Measurements from ENCODE around the gene CEACAM5. TPM values are rescaled to one million over a fixed set of nuclear protein-coding genes. Genes with fewer than 3 reads are reported as not detected.

The CEACAM5 gene
- total RNA-seq, 2 donors from 2014 or later: 0.32 to 3.4 TPM

DNA sequence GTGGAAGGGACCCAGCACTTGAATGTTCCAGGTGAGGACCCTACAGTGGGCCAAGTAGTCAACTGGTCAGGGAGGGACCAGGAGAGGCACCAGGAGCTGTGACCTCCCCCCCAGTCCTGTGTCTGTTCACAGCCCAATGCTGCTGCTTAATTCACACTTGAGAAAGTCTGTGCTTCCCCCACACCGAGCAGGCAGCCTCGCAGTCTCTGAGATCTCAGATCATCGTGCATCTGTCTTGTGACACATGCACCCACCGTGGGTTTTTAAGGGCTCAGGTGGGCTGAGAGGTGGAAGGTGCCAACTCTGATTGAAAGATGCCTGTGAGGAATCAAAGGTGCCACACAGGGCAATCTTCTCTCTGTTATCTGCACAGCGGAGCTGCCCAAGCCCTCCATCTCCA is 6.2 kb downstream of the CEACAM5 start:
- Histone ChIP-seq H3K27me3 (replicated peaks; ENCODE audit: insufficient read depth) (no peaks in the 10 kb centered on the region), H3K9me3 (no peaks in the 10 kb centered on the region), H3K36me3 (no peaks in the 10 kb centered on the region), H3K4me3 (no peak overlapping the region), H3K4me1 (replicated peaks) (no peaks in the 10 kb centered on the region), H3K27ac (no peak overlapping the region)
- 86% methylated on average over 5 of the region's 5 CpGs for WGBS
- DNase-seq (ENCODE audit: low spot score): no peak
- intact Hi-C loops (cut with DNase I): no loop called here
- no peak for TF ChIP-seq POLR2AphosphoS5 (IDR thresholded peaks at IDR 0.05)
- TF ChIP-seq POLR2A (IDR thresholded peaks at IDR 0.05): no peak
- TF ChIP-seq, protein P1, sequence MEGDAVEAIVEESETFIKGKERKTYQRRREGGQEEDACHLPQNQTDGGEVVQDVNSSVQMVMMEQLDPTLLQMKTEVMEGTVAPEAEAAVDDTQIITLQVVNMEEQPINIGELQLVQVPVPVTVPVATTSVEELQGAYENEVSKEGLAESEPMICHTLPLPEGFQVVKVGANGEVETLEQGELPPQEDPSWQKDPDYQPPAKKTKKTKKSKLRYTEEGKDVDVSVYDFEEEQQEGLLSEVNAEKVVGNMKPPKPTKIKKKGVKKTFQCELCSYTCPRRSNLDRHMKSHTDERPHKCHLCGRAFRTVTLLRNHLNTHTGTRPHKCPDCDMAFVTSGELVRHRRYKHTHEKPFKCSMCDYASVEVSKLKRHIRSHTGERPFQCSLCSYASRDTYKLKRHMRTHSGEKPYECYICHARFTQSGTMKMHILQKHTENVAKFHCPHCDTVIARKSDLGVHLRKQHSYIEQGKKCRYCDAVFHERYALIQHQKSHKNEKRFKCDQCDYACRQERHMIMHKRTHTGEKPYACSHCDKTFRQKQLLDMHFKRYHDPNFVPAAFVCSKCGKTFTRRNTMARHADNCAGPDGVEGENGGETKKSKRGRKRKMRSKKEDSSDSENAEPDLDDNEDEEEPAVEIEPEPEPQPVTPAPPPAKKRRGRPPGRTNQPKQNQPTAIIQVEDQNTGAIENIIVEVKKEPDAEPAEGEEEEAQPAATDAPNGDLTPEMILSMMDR (IDR thresholded peaks at IDR 0.05): no peak

DNA sequence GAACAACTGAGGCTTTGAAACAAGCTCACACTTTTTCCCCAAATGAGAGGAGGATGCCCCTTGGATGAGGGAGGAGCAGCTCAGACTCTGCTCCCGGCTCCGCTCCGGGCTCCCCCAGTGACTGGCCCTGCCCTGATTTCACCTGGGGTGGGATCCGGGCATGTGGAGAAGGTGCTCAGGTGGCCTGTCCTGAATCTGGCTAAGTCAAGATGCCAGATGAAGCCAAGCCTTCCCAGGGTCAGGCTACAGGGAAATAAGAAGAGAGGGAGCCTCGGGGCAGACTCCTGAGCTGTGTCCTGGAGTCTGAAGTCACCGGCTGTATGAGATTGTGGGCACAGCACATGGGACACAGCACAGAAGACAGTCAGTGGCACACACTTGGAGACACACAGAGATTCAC is 10.3 kb downstream of the CEACAM5 start:
- no peaks in the 10 kb centered on the region for H3K27me3 ChIP-seq (replicated peaks; ENCODE audit: insufficient read depth)
- 79% methylated on average over 6 of the region's 6 CpGs for WGBS

DNA sequence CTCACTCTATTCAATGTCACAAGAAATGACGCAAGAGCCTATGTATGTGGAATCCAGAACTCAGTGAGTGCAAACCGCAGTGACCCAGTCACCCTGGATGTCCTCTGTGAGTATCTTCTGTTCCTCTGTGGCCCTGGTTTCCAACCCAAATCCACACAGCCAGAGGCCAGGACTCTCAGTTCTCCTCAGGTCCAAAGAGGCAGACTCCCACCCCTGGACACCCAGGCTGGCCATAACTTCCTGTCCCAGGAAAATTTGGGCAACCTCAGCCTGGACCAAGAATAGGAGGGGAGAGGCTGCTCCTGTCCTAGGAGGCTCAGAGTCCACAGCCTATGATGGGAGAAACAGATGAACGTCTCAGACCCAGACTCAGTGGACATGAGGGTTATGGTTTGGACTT is 11.7 kb downstream of the CEACAM5 start:
- Histone ChIP-seq H3K9me3 (no peaks in the 10 kb centered on the region), H3K4me1 (replicated peaks) (no peaks in the 10 kb centered on the region), H3K36me3 (no peaks in the 10 kb centered on the region), H3K27ac (no peak overlapping the region), H3K27me3 (replicated peaks; ENCODE audit: insufficient read depth) (no peaks in the 10 kb centered on the region), H3K4me3 (no peak overlapping the region)
- DNase-seq (ENCODE audit: low spot score): no peak
- WGBS: 85% methylated on average over 3 of the region's 3 CpGs
- intact Hi-C loops (cut with DNase I): no loop called here
- TF ChIP-seq POLR2AphosphoS5 (IDR thresholded peaks at IDR 0.05) (no peak), POLR2A (IDR thresholded peaks at IDR 0.05) (no peak)
- TF ChIP-seq, protein P1 (IDR thresholded peaks at IDR 0.05): no peak

More for the DNA sequence above, 10.3 kb downstream of the CEACAM5 start:
- Histone ChIP-seq H3K4me1 (replicated peaks) (no peaks in the 10 kb centered on the region), H3K4me3 (no peak overlapping the region), H3K36me3 (no peaks in the 10 kb centered on the region), H3K27ac (no peak overlapping the region), H3K9me3 (no peaks in the 10 kb centered on the region)
- TF ChIP-seq POLR2A (IDR thresholded peaks at IDR 0.05): no peak
- no peak for TF ChIP-seq POLR2AphosphoS5 (IDR thresholded peaks at IDR 0.05)
- TF ChIP-seq, protein P1 (IDR thresholded peaks at IDR 0.05): no peak
- no peak for DNase-seq (ENCODE audit: low spot score)
- intact Hi-C loops (cut with DNase I): no loop called here

DNA sequence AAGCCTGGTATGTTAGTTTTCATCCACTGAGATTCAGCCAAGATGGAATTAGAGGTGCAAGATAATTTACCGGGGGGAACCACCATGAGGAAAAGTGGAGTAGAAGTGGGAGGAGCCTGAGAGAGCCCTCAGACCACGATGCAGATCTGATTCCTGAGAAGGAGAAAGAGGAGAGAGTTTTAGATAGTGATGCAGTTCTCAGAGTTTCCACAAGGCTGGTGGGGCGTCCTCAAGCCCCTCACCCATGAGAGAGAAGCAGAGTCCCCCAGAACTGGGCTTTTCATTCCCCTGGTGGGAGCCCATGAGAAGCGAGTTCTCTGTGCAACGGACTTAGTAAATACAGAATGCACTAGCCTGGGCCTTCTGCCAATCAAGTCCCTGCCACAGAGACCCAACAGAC is 18.1 kb downstream of the CEACAM5 start:
- Histone ChIP-seq H3K36me3 (no peaks in the 10 kb centered on the region), H3K4me3 (no peak overlapping the region), H3K4me1 (replicated peaks) (no peaks in the 10 kb centered on the region), H3K9me3 (no peaks in the 10 kb centered on the region), H3K27me3 (replicated peaks; ENCODE audit: insufficient read depth) (peaks cover 3% of the 10 kb centered on the region), H3K27ac (no peak overlapping the region)
- DNase-seq (ENCODE audit: low spot score): no peak
- intact Hi-C loops (cut with DNase I): no loop called here
- WGBS: 25% methylated on average over 5 of the region's 5 CpGs
- no peak for TF ChIP-seq POLR2A (IDR thresholded peaks at IDR 0.05)
- no peak for TF ChIP-seq POLR2AphosphoS5 (IDR thresholded peaks at IDR 0.05)
- TF ChIP-seq, protein P1 (IDR thresholded peaks at IDR 0.05): no peak

DNA sequence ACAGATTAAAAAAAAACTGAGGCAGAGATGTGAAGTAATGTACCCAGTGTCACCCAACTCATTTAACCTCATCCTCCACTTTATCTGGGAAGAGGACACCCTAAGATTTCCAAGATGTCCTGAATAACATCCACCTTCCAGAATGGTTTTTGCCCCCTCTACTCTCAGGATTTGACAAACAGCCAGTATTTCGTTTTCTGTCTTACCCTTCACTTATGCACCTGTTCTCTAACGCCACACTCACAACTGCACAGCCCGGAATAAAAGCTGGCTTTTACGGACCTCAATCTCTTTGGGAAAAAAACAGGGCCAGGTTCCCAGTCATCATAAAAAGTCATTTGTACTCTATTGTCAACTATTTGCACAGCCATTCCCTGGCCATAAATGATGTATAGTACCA is 25.7 kb downstream of the CEACAM5 start:
- intact Hi-C loops (cut with DNase I): no loop called here
- H3K9me3 ChIP-seq: no peaks in the 10 kb centered on the region
- H3K36me3 ChIP-seq: no peaks in the 10 kb centered on the region
- DNase-seq (ENCODE audit: low spot score): no peak
- WGBS: 31% methylated on average over 4 of the region's 4 CpGs
- no peak overlapping the region for H3K27ac ChIP-seq
- no peaks in the 10 kb centered on the region for H3K4me1 ChIP-seq (replicated peaks)
- H3K4me3 ChIP-seq: no peak overlapping the region
- TF ChIP-seq, protein P1 (IDR thresholded peaks at IDR 0.05): no peak
- TF ChIP-seq POLR2AphosphoS5 (IDR thresholded peaks at IDR 0.05): no peak
- no peak for TF ChIP-seq POLR2A (IDR thresholded peaks at IDR 0.05)
- no peaks in the 10 kb centered on the region for H3K27me3 ChIP-seq (replicated peaks; ENCODE audit: insufficient read depth)
